Measurements from ENCODE around the gene CIITA.
"Not testable (repeated sequence)": the region's sequence is repeated elsewhere in the genome, so short reads cannot be mapped to it uniquely, and the experiment has no call there.

CIITA gene

DNA sequence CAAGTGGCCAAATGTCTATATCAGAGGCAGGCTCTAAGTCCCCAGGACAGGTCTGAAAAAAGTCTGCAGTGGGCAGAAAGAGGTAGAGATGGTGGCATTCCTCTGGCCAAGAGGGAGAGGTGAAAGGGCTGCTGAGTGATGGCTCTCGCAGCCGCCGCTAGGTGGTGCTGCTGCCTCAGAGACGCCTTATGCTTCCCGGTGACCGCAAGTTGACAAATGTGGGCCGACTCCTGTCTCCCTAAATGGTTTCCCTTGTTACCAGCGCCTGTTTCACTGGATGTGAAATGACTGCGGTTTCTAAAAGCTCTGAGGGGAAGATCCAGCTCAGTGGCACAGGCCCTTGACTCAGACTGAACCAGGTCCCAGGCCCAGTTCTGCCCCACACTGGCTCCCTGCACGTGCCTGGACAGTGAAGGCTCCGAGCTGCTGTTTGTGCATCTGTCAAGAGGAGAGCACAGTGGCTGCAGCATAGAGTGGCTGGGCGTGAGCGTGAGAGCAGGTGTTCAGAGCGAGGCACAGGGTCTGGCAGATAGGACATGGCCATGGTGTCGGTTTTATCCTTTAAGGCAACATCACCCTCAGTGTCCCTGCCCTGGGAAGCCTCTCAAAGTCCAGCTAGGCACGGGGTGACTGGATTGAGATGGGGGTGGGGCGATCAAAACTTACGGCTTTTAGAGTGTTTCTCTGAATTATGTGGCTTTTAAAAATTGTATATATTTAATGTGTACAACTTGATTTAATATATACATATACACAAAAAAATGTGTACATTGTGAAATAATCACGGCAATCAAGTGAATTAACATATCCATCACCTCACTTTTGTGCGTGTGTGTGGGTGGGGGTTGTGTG, 87.3 kb downstream of the CIITA start:
- peak; percentile 48 for DNase-seq

GRCh38 chr16:10964891-10965326, 87.9 kb downstream of the CIITA start:
- no peak for DNase-seq

DNA sequence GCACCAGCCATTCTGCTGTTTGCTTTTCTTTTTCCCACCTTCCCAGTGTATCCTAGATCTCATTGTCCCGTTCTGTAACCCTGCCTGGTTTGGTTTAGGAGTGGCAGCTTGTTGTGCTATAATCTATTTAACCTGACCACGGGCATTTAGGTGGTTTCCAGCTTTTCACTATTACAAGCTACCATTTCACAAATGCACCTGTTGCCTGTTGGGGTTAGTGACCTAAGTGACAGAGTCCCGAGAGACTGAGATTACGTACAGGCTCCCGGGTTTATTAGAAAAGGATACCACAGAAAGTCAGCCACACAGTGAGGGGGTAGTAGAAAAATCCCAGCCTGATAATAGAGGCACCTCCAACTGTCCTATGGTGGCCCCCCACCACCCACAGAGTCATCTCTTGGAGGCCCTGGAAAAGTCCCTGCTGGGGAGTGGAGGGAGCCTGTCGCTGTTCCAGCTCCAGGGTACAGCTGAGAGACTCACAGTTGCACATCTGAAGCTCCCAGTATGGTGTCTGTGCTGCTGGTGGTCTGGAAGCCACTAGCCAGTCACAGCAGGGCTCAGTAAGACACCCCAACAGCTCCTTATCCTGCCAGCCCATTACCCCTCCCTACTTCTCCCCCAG, 88.5 kb downstream of the CIITA start:
- no peak for DNase-seq

- DNase-seq = no peak
Observed at GRCh38 chr16:10966129-10966528, 89.1 kb downstream of the CIITA start.

DNA sequence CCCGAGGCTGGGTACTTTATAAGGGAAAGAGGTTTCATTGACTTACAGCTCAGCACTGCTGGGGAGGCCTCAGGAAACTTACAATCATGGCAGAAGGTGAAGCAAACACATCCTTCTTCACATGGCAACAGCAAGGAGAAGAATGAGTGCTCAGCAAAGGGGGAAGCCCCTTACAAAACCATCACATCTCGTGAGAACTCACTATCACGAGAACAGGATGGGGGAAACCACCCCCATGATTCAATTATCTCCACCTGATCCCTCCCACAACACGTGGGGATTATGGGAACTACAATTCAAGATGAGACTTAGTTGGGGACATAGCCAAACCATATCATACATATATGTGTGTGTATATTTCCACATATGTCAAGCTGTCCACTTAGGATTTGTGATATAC, 89.6 kb downstream of the CIITA start:
- DNase-seq = not testable (repeated sequence)

DNA sequence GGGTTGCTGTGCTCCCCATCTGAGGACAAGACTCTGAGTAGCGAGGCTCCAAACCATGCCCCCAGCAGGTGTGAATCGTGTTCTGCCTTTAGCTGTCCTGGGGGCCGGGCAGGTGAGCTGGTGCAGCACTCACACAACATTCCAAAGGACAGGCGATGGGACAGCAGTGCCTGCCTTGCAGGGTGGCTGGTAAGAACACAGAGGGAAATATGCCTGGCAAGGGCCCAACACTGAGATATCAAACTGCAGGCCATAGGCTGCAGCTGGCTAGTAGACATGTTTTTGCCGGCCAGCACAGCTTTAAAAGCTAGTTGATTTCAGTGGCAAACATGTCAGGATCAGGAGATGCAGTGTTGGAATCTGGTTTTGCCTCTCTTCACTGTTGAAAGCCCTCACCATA, 91.0 kb downstream of the CIITA start:
- DNase-seq = no peak

DNA sequence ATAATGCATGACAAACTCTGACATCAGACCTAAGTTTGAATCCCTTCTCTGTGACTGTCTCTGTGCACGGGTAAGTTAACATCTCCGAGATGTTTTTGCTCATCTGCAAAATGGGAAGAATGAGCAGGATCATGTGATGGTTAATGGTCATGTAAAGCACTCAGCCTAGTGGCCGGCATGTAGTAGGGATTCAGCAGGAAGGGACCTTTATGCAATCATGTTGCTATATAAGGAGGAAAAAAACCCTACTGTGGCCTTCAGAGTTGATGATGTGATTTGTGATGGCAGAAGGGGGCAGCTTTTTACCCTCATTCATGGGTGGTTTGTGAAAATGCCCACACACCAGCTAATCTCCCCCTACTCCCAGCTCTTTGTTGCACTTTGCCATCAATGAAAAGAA, 91.5 kb downstream of the CIITA start:
- DNase-seq = no peak

- no peak for DNase-seq
Observed at GRCh38 chr16:10969615-10970014, 92.6 kb downstream of the CIITA start.

DNA sequence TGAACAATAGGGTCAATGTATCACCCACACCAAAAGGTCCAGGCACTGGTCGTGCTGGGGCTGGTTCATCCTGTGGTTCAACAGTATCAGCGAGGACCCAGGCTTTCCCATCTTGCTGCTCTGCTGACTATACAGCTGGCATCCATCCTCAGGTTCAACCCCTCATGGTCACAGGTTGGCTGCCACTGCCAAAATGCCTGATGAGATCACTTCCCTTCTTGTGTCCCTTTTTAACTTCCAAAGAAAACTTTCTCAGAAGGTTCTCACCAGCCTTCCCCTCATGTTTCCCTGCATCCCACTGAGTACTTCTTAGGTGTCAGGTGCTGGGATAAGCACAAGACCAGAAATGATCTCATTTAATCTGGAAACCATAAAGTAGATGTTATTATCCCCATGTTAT, 93.1 kb downstream of the CIITA start:
- no peak for DNase-seq

DNA sequence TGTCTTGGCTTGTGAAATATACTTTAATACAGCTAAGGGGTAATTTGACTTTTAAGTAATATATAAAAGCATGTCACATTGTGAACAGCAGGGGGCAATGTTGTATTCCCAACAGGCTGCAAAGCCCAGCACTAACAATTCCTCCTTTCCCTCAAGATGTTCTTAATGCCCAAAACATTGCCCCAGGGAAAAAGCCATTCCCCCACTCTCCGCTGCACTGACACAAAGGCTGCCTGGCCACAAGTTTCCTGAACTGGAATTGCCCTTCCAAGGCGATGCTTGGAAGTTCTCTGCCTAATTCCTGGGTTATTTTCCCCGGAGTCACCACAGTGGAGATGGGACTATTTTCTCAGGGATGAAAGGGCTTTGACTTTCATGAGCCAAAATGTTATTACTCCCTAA, 94.6 kb downstream of the CIITA start:
- peak; percentile 50 for DNase-seq

GRCh38 chr16:10972108-10972818, 95.3 kb downstream of the CIITA start:
- DNase-seq = no peak

- DNase-seq = no peak
Observed at GRCh38 chr16:10972819-10973464, 95.9 kb downstream of the CIITA start.

- no peak for DNase-seq
Observed at GRCh38 chr16:10976634-10977033, 99.6 kb downstream of the CIITA start.

DNA sequence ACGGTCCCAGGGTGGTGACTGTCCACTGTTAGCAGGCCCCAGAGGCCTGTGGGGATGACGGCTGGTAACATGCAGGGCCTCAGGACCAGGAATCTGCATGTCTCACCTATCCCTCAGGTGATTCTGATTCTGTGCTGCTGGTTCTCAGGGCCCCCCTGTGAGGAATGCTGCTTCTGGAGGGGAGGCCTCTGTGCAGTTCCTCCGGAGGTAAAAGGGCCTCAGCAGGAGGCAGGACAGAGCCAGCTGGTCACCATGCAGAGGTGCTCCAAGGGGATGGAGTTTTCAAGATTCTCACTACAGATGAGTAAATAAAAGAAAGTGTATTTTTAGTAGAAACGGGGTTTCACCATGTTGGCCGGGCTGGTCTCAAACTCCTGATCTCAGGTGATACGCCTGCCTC, 101.1 kb downstream of the CIITA start:
- no peak for DNase-seq

- no peak for DNase-seq
Observed at GRCh38 chr16:10978871-10979446, 102.0 kb downstream of the CIITA start.

DNA sequence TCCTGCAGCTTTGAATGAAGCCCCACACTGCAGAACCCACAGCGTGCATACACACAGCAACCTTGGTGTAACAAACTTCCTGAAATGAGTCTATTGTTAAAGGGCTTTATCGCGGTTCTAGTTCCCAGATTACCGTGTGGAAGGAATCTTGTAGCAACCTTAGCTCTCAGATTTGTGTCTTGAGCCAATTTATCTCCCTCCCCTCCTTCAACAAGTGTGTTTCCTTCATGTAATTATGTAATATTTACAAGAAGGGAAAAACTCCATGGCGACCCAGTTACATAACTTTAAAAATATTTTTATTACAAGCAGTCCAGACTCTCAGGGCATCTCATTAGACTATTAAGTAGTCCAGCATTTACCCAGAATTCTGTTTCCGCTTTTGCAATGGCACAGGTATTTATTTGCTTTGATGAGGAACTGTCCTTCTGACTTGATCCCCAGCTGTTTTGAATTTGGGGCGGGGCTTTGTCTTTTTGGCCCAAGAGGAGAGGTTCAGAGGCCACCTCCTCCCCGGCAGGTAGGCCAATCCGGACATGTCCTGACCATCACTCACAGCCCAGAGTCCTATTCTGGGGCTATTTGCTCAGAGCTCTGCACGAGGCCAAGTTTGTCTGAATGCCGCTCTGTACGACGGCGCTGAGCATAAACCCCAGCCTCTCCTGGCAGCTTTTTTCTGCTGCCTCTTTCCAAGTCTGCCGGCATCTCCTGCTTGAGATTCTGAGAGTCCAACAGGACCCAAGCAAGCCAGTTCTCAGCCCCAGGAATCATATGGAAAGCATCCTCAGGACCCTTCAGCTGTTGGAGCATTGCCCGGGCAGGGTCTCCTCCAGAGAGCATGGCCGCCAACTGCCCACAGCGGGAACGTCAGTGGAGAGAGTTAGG, 103.0 kb downstream of the CIITA start:
- DNase-seq = no peak

GRCh38 chr16:10980813-10981212, 103.8 kb downstream of the CIITA start:
- DNase-seq = no peak

GRCh38 chr16:10981697-10982216, 104.8 kb downstream of the CIITA start:
- DNase-seq = no peak

DNA sequence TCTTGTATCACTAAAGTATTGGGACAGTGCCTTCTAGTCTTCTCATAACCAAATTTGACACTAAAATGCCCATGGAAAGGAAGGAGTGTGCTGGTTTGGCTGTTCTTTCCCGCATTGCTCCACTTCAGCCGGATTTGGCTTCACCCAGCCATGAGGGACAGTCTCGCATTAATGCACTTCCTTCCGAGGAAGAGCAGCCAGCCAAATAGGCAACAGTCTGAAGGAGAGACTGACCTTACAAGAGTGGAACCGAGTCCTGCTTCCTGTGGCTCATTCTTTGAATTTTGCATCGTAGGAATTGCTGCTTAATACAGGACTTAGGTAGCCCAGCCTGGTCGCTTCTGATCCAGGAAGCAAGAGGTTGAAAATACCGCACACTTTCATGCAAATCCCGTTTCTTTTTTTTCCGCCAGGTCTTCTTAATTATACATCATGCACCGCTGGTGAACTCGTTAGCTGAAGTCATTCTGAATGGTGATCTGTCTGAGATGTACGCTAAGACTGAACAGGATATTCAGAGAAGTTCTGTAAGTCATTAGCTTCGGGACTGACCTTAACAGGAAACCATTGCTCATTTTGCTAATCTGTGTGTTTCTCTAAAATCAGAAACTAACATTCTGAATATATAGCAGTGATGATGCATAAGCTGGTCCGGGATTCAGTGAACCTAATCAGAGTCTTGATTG, 105.6 kb downstream of the CIITA start:
- no peak for DNase-seq

GRCh38 chr16:10983159-10983558, 106.2 kb downstream of the CIITA start:
- no peak for DNase-seq

GRCh38 chr16:10984509-10984908, 107.5 kb downstream of the CIITA start:
- DNase-seq = no peak

Measured in COR-L47 (cell line).